GM21737 (cell line): ENCODE measurements around the gene LELP1.
"Not testable (repeated sequence)": the region's sequence is repeated elsewhere in the genome, so short reads cannot be mapped to it uniquely, and the experiment has no call there.

Source experiments
- ATAC-seq: cut with Tn5 transposase; IDR thresholded peaks from one replicate; pipeline ENCODE4 v1.9.1; 2021; ENCODE audit warnings: mild to moderate bottlenecking, moderate library complexity; ENCODE audit not compliant: unreplicated experiment

The LELP1 gene

DNA sequence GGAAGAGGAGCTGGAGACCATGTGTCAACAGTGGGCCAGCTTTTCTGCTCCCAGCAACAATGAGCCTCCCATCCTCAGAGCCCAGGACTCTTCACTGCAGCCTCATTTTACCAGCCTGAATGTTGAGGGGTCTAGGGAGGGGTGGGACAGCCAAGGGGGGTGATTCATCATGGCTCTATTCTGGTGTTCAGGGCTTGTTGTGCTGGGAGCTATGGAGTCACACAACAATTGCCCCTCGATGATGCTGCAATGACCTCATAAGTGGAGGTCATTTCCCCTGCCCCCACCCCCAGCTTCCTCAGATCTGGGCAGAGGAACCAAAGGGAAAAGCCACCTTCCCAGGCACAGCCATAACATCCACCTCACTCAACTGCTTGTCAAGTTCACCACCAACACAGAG is at the start of gene LELP1:
TSS of gene LELP1 (plus strand) at position 301 of the 400 bp plus-strand sequence. CDS start 1,278 bp downstream, outside the sequence.
- no peak for ATAC-seq

DNA sequence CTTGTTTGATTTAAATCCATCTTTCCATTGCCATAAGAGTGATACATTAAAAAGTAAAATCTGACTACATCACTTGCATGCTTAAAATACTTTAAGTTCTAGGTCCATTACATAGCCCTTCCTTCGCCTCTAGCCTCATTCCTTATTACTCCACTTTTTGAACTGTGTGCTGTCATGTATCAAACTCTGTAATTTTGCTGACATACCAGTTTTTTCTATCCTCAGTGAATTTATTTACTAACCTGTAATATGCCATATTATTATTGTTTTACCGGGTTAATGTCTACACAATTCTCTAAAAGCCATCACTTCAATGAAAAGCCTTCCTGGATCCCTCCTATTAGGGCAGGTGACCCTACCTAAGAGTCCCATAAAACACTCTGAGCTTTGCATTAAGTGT is 47.7 kb upstream of the LELP1 start:
- ATAC-seq = no peak

DNA sequence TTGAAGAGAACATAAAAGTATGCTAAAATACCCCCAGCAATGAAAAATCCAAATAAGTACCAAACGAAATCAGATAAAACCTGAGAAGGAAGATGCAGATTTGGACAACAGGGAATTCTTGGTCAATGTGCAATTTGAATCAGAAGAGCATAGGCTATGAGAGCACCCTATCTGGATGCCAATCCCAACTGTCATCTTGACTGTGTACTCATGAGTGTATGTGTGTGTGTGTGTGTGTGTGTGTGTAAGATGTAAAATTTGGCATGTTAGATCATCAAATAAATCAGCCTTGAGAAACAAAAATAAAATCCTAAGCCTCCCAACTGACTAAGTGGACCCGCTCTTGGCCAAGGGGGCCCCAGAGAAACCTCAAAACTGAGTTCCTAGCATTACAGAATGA is 34.5 kb upstream of the LELP1 start:
- ATAC-seq = no peak

DNA sequence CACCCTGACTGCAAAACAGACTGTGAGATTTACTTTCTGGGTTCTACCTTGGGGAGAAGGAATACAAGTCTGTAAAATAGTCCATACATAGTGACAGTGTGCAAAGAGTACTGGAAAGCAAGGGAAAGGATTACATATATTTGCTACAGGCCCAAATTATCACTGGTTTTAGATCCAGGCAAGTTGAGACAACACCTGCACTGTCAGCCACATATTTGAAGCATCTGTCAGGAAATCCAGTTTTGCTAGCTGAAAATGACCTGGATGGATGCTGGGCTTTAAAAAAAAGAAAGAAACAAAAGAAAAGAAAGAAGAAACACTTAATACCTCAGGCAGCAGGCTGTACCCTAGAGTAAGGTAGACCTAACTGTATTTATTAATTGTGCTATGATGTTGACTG is 28.6 kb upstream of the LELP1 start:
- ATAC-seq = no peak

DNA sequence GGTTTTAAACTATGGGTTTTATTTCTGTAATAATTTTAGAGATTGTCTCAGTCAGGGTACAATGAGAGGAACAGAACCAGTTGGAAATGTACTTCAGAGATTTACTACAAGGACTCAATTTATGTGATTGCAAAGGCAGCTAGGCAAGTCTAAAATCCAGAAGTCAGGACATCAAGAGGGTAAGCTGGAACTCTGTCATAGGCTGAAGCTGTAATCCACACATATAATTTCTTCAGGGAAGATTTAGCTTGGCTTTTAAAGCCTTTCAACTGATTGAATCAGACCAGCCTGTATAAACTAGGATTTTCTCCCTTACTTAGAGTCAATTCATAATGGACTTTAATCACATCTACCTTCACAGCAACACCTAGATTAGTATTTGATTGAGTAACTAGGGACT is 24.3 kb upstream of the LELP1 start:
- ATAC-seq = no peak

DNA sequence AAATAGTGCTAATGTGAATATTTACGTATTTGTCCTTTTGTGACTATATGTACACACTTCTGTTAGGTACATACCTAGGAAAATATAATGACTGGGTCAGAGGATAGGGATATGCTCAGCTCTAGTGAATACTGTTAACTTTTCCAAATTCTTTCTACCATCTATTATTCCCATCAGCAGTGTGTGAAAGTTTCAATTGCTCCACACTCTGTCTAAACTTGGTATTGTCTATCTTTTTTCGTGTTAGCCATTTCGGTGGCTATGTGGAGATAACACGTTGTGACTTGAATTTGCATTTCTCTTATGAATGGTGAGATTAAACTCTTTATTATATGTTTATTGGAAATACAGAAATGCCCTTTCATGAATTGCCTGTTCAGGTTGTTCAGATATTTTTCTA is 22.7 kb upstream of the LELP1 start:
- no peak for ATAC-seq

DNA sequence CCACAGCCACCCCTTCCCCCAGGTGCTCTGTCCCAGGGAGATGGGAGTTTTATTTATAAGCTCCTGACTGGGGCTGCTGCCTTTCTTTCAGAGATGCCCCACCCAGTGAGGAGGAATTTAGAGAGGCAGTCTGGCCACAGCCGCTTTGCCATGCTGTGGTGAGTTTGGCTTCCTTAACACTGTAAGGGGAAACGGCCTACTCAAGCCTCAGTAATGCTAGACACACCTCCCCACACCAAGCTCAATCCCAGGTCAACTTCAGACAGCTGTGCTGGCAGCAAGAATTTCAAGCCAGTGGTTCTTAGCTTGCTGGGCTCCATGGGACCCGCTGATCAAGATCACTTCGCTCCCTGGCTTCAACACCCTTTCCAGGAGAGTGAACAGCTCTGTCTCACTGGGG is 14.9 kb upstream of the LELP1 start:
- ATAC-seq = not testable (repeated sequence)

DNA sequence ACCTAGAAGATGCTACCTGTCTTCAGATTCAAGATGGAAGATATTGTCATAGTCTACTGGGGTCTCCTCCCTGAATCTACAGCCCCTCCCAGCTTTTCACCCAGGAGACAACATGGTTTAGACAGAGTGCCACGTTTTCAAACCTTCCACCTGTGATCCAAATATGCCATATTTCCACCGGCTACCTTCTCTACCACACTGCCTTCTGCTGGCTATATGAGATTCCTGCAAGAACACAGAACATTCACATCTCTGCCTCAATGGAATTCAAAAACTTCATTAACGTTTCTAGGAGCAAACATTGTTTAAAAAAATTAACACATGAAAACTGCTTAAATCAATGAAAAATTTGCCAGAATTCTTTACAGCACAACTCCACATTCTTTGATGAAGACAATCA is 12.9 kb upstream of the LELP1 start:
- ATAC-seq = no peak

DNA sequence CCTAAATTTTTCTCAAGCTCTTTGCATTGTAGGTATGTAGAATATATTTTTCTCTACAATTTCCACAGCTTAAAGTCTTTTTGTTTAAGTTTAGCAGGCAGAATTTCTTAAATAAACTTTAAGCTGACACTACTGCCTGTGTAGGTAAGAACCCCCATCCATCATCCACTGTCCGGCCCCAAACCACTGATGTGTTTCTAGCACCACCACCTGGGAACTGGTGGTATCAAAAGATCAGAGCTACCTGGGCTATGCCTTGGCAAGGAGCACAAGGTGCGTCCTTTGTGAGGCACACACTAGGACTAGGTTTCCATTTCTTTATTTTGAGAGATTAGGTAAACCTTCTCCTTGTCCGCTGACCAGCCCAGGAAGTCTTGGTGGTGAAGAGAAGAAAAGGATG is 10.5 kb upstream of the LELP1 start:
- no peak for ATAC-seq

DNA sequence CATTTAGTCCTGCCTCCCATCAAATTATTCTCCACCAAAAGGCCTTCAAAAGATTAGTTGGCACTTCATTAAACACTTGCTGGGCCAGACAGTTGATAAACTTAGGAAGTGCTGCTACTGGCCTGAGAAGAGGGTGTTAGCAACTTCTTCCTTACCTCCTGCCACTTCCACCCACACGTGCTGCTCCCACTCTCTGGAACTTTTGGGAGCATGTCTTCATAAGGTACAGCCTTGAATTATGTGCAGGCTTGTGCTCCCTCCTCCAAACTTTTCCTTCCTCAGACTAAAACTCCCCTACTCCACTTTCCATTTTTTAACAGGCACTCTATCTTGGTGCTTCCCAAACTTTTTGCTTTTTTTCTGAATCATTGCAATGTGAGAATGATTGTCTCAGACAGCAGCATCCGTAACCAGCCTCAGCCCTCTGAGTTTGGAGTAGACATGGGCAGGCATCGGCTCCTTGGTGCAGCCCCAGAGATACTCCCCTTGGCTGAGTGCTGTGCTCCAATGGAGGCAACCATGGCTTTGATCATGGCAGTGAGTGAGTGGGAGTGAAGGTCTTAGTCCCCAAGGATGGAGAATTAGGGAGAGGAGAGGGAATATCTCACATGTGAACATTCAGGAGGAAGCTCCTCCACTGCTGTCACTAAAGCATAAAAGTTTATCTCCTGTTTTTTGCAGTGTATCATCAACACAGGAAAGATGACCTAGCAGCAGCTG is 8.7 kb upstream of the LELP1 start:
- ATAC-seq = no peak

DNA sequence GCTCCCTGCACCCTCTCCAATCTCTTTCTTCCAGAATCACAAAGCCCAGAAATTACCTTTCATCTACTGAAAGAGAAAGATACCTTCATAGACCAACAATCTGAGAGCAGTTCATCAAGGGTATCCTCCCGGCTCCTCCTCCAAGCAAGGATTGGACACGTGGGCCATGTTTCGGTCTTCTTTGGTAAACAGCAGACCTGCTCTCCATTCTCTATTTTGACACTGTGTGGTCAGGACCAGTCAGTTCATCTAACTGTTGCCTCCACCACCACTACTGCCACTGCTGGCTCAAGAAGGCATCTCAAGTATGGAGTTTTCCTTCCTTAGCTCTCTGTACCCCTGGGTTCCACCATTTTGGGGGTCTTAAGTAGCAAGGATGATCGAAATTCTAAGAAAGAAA is 8.0 kb upstream of the LELP1 start:
- ATAC-seq = no peak

DNA sequence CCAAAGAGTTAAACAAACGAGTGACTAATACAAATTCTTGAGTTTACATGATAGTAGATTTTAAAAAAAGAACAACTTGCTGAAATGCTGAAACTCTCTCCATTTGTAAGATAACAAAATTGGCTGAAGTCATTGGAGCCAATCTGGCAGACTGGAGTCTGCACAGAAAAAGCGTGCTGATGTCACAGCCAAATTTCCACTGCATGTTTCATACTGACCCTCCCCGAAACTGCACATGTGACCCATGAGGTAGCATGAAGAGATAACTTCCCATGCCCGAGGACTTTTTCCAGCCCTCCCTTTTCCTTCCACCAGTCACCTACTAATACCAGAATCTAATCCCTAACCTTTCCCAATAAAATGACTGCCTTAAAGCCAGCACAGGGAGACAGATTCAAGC is 1.2 kb upstream of the LELP1 start:
- ATAC-seq = no peak

DNA sequence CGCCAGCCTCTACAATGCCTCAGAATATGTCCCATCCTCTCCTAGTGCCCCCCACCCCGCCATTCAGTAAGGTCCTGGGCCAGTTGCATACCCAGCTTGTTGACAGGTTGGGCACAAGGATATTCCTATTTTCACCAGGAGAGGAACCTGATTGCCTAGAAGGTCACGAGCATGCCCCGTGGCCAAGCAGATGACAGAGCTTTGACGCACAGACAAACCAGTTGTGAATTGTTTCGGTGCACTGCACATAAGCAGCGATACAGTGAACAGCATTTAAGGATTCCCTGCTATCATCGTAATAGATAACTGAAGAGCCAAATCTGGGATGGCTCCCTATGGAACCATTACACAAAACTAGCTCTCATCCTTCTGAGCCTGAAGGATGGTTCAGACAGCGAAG is 3.4 kb downstream of the LELP1 start:
- ATAC-seq = no peak

DNA sequence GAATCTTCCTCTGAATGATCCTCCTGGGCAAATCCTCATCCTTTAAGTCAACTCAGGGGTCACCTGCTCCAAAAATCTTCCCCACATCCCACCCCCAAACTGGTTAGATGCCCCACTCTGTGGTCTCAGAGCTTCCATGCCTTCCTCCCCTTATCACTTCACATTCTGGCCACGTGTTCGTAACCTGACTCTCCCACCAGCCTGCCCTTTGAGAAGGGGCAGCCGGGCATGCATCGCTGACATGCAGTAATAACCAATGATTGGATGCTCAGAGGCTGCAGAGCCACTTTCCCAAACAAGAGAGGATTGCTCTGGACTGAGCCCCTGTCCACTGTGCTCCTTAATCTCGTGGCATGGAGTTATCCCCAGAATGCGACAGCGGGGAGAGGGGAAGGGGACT is 7.0 kb downstream of the LELP1 start:
- ATAC-seq = no peak

DNA sequence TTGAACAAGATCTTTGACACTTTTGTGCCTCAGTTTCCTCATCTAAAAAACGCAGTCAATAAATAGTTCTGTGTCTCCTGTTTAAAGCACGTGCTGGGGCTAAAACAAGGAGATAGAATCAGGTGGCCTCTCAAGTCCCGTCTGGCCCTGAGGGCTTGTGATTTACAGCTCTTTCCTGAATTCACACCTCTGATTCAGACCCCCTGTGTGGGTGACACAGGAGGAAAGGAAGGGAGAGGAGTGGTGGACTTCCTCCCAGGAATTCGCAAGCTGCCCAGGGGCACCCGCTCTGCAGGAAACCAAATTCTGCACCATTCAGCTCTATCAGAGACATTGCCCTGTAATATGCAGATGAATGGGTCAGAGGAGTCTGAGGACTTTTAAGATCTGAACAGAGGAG is 9.0 kb downstream of the LELP1 start:
- no peak for ATAC-seq

DNA sequence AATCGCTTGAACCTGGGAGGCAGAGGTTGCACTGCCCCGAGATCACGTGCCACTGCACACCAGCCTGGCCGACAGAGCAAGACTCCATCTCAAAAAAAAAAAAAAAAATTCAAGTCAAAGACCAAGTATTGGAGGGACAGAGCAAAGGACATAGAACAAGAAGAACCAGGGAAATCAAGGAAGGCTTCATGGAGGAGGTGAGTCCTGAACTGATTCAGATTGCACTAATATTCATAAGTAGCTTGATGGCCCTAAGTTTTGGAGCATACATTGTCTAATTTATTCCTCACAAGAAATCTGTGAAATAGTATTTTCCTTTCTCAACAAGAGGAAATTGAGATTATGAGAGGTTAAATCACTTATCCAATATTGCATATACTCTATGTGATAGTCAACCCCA is 10.3 kb downstream of the LELP1 start:
- ATAC-seq = no peak

DNA sequence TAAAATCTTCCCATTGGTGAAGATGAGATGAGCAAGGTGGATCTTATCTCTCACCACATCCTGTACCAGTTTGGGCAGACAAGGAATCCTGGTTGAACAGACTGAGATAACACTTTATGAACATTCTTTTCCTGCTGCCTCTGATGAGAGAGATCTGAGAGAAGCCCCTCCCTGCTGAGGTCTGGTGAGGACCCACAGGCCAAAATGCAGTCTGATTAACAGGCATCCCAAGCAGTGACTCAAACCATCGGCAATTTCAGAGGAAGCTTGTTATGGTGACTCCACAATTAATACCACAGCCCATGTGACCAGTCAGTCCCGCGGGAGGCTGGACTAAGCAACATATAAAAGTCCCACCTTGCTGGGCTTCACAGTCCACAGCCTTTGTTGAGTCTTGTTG is 14.0 kb downstream of the LELP1 start, which contains the start of gene PRR9:
TSS of gene PRR9 (plus strand) at position 373 of the 400 bp plus-strand sequence. CDS start 561 bp downstream, outside the sequence.
- ATAC-seq = no peak

DNA sequence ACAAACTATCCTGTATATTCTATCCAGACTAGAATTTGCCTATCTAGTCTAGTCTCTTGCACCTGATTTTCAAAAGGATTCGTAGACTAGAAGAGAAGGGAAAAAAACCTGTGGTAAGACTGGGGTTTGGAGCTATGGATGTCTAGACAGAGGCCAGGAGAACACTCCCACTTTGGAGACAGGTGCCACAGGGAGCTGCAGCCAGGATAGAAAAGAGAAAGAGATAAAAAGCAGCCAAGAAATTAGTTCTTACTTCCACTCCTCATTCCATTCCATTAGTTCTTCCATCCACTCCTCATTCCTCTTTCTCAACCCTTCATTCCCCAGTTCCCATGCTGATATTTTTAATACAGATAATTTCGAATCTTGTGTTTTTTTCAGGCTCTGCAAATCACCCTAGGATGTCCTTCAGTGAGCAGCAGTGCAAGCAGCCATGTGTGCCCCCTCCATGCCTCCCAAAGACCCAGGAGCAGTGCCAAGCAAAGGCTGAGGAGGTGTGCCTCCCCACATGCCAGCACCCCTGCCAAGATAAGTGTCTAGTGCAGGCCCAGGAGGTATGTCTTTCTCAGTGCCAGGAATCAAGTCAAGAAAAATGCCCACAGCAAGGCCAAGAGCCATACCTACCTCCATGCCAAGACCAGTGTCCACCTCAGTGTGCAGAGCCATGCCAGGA is 14.7 kb downstream of the LELP1 start:
- ATAC-seq = no peak

DNA sequence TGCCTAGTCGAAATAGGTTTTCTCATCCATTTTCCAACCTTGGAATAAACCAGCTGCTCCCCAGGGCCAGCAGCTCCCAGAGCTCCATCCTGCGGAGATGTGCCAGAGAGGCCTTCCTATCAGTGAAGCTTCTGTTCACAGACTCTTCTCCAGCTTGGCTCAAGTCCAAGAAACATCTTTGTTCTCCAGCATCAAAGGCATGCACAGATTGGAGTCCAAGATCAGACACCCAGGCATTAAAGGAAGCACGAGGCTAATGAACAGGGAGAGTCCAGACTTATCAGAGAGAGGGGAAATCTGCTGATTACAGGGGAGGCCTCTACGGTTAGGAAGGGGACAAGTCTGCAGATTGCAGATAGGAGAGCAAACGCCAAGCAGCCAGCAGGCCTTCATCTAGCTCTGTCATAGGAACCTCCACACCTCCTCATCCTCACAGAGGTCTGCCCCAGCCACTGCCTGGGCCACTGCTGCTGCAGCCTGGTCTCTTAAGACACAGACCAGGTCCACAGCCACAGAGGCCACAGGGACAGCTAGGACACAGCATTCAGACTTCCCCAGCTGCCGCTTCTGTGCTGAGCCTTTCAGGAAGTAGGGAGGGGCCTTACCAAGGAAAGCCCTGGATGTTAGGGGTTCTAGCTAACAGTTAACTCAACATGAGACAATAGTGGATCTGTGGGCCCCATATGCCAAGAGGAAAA is 17.5 kb downstream of the LELP1 start:
- ATAC-seq = no peak

DNA sequence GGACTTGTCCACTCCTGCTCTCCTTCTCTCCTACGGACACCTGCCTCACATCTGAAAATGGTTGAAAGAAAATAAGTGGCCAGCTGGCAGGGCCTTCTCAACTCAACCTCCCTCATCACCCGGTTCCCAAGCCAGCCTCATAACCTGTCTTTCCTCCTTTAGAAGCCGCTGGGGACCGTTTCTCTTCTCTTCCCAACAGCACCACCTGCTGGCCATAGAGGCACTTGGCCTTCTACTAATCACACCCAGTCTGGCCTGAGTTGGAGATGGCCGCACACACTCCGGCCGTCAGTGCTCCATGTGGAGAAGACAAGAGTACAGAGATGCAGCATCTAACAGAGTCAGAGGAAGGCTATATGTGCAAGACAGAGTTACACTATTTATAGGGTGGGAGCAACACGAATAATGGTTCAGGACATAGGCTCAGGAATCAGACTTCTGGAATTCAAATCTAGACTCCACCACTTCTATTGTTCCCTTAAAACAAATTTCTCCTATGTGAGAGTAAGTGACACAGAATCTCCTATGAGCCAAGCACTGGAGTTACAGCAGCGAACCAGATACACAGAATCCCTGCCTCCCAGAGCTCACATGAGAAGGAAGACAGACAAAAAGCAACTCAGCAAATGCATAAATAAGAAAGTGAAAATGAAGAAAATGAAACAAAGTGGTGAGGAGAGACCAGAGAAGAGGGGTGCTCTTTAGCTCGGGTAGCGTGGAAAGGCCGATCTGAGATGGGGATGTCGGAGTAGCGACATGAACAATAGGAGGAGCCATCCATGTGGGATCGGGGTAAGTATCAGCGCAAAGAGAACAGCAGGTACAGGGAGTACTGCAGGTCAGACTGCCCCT is 20.0 kb downstream of the LELP1 start:
- not testable (repeated sequence) for ATAC-seq

DNA sequence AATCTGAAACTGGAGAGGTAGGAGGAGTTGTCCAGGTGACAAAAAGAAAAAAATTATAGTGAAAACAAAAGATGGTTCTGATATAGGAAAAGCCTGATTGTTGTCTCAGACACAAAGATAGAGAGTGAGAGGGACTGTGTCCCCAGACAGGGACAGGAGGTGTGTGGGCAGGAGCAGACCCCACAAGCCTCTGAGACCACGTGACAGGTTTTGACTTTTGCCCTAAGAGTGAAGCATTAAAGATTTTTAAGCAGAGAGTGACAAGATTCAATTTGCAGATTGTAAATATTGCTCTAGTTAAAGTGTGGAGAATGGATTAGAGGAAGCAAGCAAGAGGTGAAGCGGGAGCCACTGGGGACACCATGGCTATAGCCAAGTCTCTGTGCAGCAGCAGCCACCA is 24.6 kb downstream of the LELP1 start:
- ATAC-seq = no peak
